22Rv1 (cell line): ENCODE results near the gene MYO10.

ENCODE experiments used
- ZFX ChIP-seq: fragments of 450-650 bp; IDR thresholded peaks from 2 replicates; pipeline ENCODE4 v1.6.1; 2017; ENCODE audit warnings: antibody characterized with exemption, borderline replicate concordance
- TF ChIP-seq, protein P1 (sequence below): fragments of 450-650 bp; IDR thresholded peaks from 2 replicates; pipeline ENCODE4 v1.5.1; 2017; ENCODE audit warnings: mild to moderate bottlenecking

DNA sequence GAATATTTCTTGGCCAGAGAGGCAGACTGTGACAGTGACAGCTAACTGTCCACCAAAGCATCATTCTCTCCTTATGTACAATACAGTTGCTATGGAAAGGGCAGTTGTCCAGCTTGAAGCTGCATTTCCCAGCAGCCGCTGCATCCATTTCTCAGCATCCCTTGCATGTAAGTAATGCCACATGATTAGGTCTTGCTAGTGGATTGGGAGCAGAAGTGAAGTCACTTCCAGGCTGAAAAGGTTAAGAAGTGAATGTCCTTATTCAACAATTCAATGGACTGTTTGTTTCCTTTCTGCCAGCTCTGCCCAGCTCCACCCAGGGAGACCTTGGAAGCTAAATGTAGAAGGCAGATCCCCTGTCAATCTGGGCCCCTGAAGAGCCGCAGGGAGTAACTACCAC lies 293.2 kb downstream of the MYO10 start:
- TF ChIP-seq, protein P1, sequence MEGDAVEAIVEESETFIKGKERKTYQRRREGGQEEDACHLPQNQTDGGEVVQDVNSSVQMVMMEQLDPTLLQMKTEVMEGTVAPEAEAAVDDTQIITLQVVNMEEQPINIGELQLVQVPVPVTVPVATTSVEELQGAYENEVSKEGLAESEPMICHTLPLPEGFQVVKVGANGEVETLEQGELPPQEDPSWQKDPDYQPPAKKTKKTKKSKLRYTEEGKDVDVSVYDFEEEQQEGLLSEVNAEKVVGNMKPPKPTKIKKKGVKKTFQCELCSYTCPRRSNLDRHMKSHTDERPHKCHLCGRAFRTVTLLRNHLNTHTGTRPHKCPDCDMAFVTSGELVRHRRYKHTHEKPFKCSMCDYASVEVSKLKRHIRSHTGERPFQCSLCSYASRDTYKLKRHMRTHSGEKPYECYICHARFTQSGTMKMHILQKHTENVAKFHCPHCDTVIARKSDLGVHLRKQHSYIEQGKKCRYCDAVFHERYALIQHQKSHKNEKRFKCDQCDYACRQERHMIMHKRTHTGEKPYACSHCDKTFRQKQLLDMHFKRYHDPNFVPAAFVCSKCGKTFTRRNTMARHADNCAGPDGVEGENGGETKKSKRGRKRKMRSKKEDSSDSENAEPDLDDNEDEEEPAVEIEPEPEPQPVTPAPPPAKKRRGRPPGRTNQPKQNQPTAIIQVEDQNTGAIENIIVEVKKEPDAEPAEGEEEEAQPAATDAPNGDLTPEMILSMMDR = no peak
- TF ChIP-seq ZFX = no peak
